ENCODE results near the gene CCDC88A.

- TF ChIP-seq, protein P1, sequence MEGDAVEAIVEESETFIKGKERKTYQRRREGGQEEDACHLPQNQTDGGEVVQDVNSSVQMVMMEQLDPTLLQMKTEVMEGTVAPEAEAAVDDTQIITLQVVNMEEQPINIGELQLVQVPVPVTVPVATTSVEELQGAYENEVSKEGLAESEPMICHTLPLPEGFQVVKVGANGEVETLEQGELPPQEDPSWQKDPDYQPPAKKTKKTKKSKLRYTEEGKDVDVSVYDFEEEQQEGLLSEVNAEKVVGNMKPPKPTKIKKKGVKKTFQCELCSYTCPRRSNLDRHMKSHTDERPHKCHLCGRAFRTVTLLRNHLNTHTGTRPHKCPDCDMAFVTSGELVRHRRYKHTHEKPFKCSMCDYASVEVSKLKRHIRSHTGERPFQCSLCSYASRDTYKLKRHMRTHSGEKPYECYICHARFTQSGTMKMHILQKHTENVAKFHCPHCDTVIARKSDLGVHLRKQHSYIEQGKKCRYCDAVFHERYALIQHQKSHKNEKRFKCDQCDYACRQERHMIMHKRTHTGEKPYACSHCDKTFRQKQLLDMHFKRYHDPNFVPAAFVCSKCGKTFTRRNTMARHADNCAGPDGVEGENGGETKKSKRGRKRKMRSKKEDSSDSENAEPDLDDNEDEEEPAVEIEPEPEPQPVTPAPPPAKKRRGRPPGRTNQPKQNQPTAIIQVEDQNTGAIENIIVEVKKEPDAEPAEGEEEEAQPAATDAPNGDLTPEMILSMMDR (conservative IDR thresholded peaks at IDR 0.05 in 1 of 2, IDR thresholded peaks at IDR 0.05 in 1 of 2; ENCODE audit: extremely low read depth in 1 of 2, insufficient read depth in 1 of 2, low read depth in 1 of 2, low read length in 2 of 2), result no peak
- no peak for TF ChIP-seq EZH2 (IDR thresholded peaks at IDR 0.05; ENCODE audit: borderline replicate concordance, low read length)
Measured at GRCh38 chr2:55363636-55364035, 56.0 kb downstream of the CCDC88A start.
